ENCODE results near the gene ZNF474.

DNA sequence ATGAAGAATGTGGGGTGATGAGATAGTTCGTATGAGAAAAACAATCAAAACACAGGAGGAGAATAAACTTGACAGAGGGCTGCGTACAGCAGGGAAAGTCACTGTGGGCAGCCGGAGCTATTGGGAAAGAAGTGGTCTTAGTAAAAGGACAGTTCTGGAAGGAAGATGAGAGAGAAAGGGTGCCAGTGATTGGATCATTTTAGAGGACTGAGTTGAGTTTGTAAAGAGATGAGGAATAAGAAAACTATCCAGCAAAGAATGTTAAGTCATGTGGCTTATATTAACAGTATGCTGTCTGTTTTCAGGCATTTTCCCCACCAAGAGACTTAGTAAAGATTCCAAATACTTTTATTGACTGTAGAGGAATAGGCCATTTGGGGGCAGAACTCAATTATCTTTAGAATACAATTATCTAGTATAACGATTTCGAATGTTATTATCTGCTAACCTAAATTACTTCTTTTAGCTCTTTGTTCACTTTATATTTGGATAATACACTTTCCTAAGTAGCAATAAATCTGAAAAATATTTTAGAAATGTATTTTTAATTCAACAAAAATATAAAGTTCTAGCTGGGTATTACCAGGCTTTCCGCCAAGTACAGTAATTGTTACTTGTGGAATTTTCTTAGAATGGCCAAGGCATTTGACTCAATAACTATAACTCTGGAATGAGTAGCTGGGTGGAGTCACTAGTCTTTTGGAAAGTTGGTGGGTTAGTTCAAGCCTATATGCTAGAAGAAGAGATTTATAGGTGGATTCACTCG, 35.7 kb upstream of the ZNF474 start:
- TF ChIP-seq SPI1 (IDR thresholded peaks at IDR 0.05; ENCODE audit: borderline replicate concordance, low read depth) (no peak), POLR2AphosphoS5 (IDR thresholded peaks at IDR 0.05; ENCODE audit: low read depth) (no peak), GABPA (IDR thresholded peaks at IDR 0.05; ENCODE audit: low read depth) (no peak)
- TF ChIP-seq, protein P1, sequence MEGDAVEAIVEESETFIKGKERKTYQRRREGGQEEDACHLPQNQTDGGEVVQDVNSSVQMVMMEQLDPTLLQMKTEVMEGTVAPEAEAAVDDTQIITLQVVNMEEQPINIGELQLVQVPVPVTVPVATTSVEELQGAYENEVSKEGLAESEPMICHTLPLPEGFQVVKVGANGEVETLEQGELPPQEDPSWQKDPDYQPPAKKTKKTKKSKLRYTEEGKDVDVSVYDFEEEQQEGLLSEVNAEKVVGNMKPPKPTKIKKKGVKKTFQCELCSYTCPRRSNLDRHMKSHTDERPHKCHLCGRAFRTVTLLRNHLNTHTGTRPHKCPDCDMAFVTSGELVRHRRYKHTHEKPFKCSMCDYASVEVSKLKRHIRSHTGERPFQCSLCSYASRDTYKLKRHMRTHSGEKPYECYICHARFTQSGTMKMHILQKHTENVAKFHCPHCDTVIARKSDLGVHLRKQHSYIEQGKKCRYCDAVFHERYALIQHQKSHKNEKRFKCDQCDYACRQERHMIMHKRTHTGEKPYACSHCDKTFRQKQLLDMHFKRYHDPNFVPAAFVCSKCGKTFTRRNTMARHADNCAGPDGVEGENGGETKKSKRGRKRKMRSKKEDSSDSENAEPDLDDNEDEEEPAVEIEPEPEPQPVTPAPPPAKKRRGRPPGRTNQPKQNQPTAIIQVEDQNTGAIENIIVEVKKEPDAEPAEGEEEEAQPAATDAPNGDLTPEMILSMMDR (IDR thresholded peaks at IDR 0.05; ENCODE audit: insufficient read depth, low read length): no peak
- TF ChIP-seq, protein P2, sequence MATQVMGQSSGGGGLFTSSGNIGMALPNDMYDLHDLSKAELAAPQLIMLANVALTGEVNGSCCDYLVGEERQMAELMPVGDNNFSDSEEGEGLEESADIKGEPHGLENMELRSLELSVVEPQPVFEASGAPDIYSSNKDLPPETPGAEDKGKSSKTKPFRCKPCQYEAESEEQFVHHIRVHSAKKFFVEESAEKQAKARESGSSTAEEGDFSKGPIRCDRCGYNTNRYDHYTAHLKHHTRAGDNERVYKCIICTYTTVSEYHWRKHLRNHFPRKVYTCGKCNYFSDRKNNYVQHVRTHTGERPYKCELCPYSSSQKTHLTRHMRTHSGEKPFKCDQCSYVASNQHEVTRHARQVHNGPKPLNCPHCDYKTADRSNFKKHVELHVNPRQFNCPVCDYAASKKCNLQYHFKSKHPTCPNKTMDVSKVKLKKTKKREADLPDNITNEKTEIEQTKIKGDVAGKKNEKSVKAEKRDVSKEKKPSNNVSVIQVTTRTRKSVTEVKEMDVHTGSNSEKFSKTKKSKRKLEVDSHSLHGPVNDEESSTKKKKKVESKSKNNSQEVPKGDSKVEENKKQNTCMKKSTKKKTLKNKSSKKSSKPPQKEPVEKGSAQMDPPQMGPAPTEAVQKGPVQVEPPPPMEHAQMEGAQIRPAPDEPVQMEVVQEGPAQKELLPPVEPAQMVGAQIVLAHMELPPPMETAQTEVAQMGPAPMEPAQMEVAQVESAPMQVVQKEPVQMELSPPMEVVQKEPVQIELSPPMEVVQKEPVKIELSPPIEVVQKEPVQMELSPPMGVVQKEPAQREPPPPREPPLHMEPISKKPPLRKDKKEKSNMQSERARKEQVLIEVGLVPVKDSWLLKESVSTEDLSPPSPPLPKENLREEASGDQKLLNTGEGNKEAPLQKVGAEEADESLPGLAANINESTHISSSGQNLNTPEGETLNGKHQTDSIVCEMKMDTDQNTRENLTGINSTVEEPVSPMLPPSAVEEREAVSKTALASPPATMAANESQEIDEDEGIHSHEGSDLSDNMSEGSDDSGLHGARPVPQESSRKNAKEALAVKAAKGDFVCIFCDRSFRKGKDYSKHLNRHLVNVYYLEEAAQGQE (IDR thresholded peaks at IDR 0.05; ENCODE audit: insufficient replicate concordance, low read depth): no peak
